GM21381 (cell line): ENCODE results near the gene UBE3B.

Experiments
- ATAC-seq: cut with Tn5 transposase; IDR thresholded peaks from one replicate; pipeline ENCODE4 v1.9.1; 2021; ENCODE audit warnings: mild to moderate bottlenecking, moderate library complexity; ENCODE audit not compliant: unreplicated experiment

UBE3B gene

GRCh38 chr12:109524466-109525278, 47.2 kb downstream of the UBE3B start:
- ATAC-seq: no peak

DNA sequence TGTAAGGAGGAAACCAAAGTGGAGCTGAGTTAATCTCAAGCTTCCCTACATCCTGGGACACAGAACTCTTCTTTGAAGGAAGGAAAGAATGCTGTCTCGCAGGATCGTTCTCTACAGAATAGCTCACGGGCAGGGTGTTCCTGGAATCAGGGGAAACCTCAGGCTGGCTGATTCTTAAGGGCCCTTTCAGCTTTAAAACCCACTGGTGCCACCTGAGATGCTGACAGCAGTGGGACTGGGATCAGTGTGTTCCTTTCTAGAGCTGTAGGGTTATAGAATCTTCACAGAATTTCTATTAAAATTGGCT, 47.8 kb downstream of the UBE3B start:
- ATAC-seq: no peak

DNA sequence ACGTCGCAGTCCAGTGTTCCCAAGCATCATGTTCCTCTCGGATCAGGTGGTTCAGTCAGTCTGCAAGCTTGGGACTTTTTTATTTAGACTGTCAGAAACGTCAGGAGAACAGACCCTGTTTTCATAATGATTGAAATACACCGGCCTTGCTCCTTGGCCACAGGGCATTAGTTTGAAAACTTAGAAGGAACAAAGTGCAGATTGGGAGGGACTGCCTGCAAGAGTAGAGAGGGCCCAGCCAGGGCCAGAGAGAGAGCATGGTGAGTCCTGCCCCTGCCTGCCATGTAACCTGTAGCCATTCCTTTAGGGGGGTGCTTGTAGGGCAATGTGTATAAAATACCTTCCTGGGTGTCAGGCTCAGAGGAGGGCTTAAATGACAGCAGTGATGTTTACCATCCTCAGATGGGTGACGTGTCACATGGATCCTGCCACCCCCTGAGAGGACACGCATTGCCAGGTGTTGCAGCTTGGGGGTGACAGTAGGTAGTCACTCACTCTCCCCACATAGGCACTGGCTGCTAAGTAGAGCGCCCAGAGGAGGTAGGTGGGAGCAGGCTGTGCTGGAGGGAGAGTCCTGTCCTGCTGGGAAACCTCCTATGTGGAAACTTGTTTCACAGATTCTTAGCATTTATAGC, 50.2 kb downstream of the UBE3B start:
- ATAC-seq: no peak

DNA sequence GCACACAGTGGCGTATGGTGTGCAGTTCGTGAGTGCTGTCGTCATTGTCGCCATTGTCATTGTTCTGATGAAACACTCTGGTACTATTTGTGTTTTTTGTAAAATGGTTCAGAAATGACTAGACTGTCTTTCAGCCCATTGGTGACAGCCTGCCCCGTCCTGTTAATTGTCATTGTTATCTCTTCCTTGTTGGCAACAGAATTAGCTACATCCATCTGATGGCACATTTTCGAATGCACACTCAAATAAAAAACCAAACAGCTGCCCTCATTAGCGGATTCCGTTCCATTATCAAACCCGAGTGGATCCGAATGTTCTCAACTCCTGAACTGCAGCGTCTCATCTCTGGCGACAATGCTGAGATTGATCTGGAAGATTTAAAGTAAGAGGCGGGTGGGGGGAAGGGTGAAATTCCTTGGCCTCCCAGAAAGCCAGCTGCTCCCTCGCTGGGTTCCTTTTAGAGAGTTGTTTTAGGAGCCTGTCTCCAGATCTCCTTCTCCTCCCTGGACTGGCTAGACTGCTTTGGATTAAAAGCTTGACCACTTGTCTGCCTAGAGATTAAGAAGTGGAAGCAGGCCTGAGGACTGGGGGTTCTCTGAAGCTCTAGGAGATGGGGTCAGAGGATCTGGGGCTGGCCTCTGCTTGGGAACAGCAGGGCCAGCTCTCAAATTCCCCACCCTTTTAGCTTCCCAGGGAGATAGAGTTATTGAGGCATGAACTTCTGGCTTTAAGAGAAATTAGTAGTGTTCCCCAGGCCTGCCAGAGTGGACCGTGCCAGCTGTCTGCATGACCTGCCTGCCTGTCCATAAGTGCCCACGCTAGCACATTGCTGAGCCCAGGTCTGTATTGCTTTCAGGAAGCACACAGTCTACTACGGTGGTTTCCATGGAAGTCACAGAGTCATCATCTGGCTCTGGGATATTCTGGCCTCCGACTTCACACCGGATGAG, 52.5 kb downstream of the UBE3B start:
- no peak for ATAC-seq

DNA sequence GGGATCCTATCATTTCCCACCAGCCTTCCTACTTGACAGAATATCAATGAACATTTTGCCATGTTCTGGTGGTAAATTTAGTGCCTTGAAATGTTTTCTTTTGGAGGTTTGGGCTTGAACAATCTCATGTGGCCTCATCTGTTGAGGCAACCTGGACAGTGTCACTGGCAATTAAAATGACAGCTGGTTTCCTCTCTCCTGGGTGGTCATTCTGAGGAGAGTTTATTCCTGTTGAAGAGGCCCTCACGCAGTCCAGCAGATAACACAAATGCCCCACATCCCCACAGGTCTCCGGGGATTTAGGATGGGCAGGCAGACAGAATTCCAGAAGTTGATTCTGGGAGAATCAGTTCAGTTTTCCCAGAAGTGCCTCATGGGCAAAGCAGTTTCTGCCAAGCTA, 54.0 kb downstream of the UBE3B start:
- ATAC-seq: no peak

DNA sequence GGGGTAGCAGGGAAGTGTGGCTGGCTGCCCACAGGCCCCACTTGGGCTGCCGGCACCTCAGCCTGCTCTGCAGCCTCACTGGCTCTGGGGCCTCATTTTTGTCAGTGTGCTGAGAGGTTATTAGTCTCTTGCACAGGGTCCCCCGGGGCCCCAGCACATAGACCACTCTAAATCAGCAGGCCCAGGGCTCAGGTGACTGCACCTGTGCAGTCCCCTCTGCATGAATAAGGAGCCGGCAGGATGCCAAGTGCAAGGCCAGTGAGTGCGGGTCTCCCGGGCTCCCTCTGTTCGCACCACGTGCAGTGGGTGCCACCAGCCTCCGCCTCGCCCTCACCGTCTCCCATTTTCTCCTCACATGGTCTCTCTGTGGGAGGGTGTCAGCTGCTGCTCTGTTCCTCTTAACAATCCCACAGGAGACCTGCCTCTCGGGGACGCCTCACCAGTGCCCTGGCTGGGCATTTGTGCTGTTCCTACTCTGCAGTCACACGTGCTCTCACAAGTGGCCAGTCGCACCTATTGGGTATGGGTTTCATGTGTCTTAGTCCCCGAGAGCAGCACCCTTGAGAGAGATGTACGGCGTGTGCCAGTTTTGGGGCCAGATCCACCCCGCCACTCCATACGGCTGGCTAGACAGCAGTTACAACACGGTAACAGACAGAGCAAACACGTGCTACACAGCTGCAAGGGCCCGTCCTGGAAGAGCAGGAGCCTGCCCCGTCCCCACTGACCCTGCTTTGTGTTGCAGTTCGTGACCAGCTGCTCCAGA, 55.5 kb downstream of the UBE3B start:
- no peak for ATAC-seq

GRCh38 chr12:109533487-109533740, 56.0 kb downstream of the UBE3B start:
- no peak for ATAC-seq

GRCh38 chr12:109534456-109534855, 57.0 kb downstream of the UBE3B start:
- no peak for ATAC-seq

DNA sequence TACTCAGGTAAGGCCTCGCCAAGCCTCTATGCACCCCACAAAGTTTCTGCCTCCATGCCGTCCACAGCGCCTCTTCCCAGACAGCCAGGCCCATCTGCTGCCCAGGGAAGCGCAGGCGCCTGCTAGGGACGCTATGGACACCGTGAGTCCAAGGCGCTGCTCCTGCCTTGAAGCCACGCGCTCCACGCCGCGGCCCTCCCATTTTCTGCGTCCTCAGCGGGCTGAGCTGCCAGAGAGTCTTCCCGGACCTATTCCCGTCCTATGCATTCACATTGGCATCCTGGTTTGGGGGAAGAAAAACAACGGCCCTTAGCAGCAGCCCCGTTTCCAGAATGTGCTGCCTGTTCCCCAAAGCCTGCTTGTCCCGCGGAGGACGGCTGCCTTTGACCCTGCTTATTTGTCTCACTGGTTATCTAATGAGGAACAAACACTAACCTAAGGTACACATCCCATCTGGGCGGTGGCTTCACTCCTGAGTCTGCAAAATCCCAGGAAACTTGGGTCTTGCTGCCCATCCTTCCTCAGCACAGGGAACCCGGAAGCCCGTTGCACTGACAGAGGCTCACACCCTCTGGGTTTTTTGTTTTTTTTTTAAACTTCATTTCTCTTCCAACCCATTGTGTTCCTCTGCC, 57.9 kb downstream of the UBE3B start:
- ATAC-seq: no peak

- ATAC-seq: no peak
These were observed 58.4 kb downstream of the UBE3B start for GRCh38 chr12:109535863-109536250.

DNA sequence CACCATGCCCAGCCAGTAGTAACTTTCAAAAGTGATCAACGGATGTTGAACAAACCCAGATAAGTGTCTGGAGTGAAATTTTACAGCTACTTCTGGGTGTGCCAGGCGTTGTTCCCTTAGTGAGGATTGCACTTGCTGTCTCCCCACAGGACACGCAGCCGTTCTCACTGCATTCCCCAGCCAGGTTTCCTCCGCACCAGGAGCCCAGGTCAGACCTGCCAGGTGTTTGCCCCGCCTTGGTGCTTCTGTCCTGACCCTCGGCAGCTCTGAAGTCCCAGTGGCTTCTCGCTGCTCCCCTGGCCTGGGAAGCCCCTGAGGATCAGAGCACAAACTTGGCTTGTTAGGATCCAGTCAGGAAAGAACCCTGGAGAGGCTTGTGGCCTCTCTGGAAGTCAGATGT, 59.7 kb downstream of the UBE3B start:
- ATAC-seq: no peak

- ATAC-seq: no peak
These were observed 60.9 kb downstream of the UBE3B start for GRCh38 chr12:109538191-109538863.

DNA sequence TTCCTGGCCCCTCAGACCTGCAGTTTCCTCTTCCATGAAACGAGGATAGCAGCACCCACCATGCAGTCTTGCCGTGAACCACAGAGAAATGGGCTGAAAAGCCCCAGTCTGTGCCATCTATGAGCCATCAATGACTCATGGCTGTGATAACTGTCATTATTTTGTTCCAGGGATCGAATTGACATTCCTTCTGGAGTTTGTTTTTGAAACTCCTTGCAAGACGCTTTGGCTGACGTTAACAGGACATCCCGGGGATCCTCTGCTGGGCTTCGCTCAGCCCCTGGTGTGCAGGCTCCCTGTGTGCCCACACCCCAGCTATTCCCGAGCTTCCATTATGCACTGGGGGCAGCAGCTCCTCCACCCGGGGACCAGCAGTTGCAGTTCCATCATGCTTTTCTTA, 62.1 kb downstream of the UBE3B start:
- no peak for ATAC-seq

DNA sequence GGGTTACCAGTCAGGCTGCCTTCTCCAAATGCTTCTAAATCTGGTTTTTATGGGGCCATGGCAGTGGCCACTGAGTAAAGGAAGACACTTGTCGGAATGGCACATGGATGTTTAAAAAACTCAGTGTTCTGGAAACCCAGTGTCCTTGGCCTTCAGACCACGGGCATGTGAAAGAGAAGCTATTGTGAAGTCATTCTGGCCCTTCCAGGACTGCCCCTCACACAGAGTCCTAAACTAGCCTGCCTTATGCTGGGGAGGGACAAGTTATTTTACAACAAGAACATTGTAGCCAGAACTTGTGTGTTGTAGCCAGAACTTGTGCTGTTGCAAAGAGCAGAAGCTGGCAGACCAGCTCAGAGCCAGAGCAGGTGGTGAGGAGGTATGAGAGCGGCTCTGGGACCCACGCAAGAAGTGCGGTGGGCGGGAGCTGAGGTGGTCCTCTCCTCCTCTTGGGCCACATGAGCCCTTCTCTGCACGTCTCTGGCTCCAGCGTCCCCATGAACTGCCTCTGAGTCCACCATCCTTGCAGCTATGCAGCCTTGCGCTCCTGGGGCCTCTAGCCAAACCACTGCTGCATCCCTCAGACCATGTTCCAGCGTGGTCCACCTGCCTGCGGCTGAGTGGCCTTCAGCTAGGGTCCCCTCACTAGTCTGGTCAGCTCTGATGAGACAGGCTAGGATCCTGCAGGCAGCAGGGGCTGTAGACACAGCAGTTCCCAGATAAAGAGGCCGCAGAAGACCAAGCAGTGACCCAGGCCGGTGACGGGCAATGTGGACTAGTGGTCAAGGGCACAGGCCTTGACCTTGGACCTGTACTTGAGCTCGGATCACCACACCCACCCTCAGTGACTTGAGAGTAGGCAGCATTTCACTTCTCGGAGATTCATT, 63.3 kb downstream of the UBE3B start:
- no peak for ATAC-seq

DNA sequence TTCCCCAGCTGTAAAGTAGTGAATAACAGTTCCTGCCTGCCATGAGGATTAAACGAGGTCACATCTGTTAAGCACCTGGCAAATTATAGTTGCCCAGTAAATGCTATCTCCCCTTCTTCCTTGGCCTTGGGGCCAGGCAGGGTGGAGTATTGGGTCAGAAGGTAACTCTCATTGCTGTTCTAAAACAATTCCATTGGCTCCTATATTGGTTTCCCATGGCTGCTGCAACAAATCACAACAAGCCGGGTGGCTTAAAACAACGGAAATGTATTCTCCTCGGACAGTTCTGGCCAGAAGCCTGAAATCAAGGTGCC, 63.9 kb downstream of the UBE3B start:
- ATAC-seq: no peak

- ATAC-seq: no peak
These were observed 64.6 kb downstream of the UBE3B start for GRCh38 chr12:109542014-109542413.

DNA sequence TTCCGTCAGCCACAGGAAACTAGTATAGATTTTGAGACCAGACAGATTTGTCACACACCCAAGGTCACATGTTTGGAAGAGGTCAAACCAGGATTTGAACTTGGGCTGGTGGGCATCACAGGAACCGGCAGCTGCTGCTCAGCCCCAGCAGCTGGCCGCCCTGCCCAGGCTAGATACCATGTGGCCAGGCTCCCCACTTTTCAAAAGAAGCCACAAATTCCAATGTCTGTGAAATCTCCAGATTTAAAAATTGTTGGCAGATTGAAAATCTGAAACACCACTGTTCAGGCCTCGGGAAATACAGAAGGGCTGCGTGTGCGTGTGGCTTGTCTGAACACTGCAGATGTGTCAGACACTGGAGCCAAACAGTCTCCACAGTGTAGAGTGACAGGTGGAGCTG, 65.4 kb downstream of the UBE3B start:
- ATAC-seq: no peak

GRCh38 chr12:109544955-109545531, 67.6 kb downstream of the UBE3B start:
- ATAC-seq: no peak

DNA sequence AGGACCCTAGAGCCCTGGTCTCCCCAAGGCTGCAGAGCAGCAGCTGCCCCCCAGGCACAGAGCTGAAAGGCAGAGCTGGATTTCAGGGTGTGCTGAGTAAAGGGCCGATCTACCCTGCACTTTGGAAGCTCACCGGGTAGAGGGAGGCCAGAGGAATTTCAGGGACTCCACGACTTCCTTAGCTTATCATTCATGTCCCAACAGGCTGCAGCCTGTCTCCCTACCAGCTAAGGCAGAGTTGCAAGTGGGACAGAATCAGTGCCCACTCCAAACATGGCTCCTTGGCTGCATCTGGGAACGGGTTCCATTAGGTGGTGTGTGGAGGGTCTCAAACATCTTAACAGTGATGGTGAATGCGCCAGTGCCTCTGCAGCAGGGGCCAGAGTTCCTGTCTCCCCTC, 68.4 kb downstream of the UBE3B start:
- ATAC-seq: no peak
